Chondrocyte (in vitro differentiated cells): ENCODE measurements around the gene HS6ST2. TPM values are rescaled to one million over a fixed set of nuclear protein-coding genes. Genes with fewer than 3 reads are reported as not detected.

Source experiments
- DNase-seq: peaks from one replicate; pipeline ENCODE4 v3.0.0; 2021; ENCODE audit warnings: mixed read lengths, low spot score
- H3K27ac Mint-ChIP-seq: one replicate; pipeline ENCODE4 v1.8.0; 2021; ENCODE audit warnings: mild to moderate bottlenecking, moderate library complexity, mixed read lengths; ENCODE audit not compliant: unreplicated experiment
- H3K27me3 Mint-ChIP-seq: 2 replicates; pipeline ENCODE4 v1.8.0; 2021; ENCODE audit warnings: low read depth, mixed read lengths
- H3K36me3 Mint-ChIP-seq: 2 replicates; pipeline ENCODE4 v1.8.0; 2021; ENCODE audit warnings: low read depth, mixed read lengths
- H3K4me1 Mint-ChIP-seq: 2 replicates; pipeline ENCODE4 v1.8.0; 2021; ENCODE audit warnings: low read depth, mild to moderate bottlenecking, mixed read lengths
- H3K4me3 Mint-ChIP-seq: one replicate; pipeline ENCODE4 v1.8.0; 2021; ENCODE audit warnings: mild to moderate bottlenecking, moderate library complexity, mixed read lengths; ENCODE audit not compliant: unreplicated experiment
- H3K9me3 Mint-ChIP-seq: 2 replicates; pipeline ENCODE4 v1.8.0; 2021; ENCODE audit warnings: low read depth, mixed read lengths
- total RNA-seq: library from RNA; stranded (reverse); gene quantifications from 3 replicates; pipeline ENCODE4 v1.2.1, GENCODE V29; 2021
- TF ChIP-seq, protein P1 (sequence below): fragments of 200-600 bp; sonication (generic); IDR thresholded peaks from 2 replicates; pipeline ENCODE4 v1.5.0; 2021; ENCODE audit warnings: antibody characterized with exemption, mild to moderate bottlenecking, moderate library complexity

HS6ST2 gene
- total RNA-seq, 1 donor from 2014 or later: 1.9 TPM

DNA sequence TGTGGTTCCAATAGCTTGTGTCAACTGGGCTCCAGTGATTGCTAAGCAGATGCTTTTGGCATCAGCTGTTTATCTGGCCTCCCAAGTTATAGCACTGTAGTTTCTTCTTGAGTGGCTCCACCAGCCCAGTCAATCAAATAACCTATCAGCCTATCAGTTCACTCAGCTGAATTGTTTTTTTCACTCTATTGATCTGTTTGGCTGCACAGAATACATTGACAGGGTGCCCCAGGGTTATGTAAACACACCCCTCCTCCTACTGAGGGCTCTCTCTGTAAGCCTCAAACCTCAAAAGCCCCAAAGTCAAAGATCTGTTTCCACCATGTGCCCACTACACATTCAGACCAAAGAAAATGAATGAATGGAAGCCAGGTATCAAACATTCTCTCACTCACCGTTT lies 214.0 kb downstream of the HS6ST2 start:
- TF ChIP-seq, protein P1, sequence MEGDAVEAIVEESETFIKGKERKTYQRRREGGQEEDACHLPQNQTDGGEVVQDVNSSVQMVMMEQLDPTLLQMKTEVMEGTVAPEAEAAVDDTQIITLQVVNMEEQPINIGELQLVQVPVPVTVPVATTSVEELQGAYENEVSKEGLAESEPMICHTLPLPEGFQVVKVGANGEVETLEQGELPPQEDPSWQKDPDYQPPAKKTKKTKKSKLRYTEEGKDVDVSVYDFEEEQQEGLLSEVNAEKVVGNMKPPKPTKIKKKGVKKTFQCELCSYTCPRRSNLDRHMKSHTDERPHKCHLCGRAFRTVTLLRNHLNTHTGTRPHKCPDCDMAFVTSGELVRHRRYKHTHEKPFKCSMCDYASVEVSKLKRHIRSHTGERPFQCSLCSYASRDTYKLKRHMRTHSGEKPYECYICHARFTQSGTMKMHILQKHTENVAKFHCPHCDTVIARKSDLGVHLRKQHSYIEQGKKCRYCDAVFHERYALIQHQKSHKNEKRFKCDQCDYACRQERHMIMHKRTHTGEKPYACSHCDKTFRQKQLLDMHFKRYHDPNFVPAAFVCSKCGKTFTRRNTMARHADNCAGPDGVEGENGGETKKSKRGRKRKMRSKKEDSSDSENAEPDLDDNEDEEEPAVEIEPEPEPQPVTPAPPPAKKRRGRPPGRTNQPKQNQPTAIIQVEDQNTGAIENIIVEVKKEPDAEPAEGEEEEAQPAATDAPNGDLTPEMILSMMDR: no peak
- Mint-ChIP-seq H3K36me3 (no peaks in the 10 kb centered on the region), H3K27ac (no peak overlapping the region), H3K27me3 (no peaks in the 10 kb centered on the region), H3K4me1 (no peaks in the 10 kb centered on the region), H3K4me3 (no peak overlapping the region), H3K9me3 (no peaks in the 10 kb centered on the region)
- DNase-seq: no peak

DNA sequence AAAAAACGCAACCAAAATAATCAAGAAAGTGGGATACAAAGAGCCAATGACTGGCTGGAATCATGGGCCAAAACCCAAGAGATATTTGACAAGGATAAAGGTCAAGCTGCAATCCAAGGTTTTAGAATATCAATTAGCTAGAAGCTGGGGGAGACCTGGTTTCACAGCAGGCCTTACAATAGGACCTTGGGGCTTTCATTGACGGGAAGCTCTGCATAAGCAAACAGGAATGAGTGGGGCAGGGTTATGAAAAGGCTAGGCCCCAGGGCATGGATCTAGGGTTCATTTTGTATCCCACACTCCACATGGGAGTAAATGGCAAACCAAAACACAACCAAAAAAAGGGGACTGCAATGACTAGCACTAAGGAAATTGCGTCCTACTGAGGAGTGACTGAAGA lies 215.3 kb downstream of the HS6ST2 start:
- H3K27ac Mint-ChIP-seq: no peak overlapping the region
- H3K4me1 Mint-ChIP-seq: no peaks in the 10 kb centered on the region
- no peaks in the 10 kb centered on the region for H3K27me3 Mint-ChIP-seq

DNA sequence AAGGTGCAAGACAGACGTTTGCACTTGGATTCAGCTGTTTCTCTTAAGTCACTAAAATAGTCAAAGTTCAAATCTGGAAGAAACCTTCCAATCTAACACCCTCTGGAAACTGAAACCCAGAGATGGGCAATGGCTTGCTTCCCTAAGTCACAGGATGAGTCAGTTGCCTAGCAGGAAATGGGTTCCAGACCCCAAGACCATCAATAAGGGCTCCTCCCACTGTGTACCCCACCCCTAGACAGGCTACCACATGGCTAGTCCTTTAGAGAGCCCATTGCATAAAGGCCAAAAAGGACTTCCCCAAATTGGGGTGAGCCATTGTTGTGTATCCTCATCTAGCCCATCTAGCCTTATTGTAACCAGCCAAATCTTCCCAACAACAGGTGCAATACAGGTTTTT lies 216.2 kb downstream of the HS6ST2 start:
- DNase-seq: no peak
- Mint-ChIP-seq H3K36me3 (no peaks in the 10 kb centered on the region), H3K4me3 (no peak overlapping the region), H3K4me1 (no peaks in the 10 kb centered on the region), H3K27me3 (no peaks in the 10 kb centered on the region), H3K27ac (no peak overlapping the region), H3K9me3 (no peaks in the 10 kb centered on the region)
- TF ChIP-seq, protein P1: no peak

More for the DNA sequence above, 215.3 kb downstream of the HS6ST2 start:
- no peak for DNase-seq
- no peaks in the 10 kb centered on the region for H3K36me3 Mint-ChIP-seq
- TF ChIP-seq, protein P1: no peak
- H3K4me3 Mint-ChIP-seq: no peak overlapping the region
- H3K9me3 Mint-ChIP-seq: no peaks in the 10 kb centered on the region

DNA sequence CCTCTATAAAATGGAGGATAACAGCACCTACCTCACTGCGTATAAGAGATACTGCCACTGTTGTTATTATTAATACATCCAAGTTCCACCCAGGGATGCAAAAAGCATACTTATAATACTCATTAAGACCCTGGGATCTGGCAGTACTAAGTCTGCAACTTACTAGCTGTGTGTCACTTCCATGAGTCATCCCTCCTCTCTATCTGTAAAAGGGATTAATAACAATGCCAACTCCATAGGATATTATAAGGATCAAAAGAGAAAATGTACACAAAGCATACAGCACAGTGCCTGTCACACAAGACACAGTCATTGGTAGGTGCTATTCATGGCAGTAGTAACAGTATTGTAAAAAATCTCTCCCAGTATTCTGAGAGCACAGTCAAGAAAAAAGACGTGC lies 216.7 kb downstream of the HS6ST2 start:
- Mint-ChIP-seq H3K36me3 (no peaks in the 10 kb centered on the region), H3K4me3 (no peak overlapping the region), H3K27ac (no peak overlapping the region), H3K9me3 (no peaks in the 10 kb centered on the region), H3K27me3 (no peaks in the 10 kb centered on the region), H3K4me1 (no peaks in the 10 kb centered on the region)
- TF ChIP-seq, protein P1: no peak
- DNase-seq: no peak

DNA sequence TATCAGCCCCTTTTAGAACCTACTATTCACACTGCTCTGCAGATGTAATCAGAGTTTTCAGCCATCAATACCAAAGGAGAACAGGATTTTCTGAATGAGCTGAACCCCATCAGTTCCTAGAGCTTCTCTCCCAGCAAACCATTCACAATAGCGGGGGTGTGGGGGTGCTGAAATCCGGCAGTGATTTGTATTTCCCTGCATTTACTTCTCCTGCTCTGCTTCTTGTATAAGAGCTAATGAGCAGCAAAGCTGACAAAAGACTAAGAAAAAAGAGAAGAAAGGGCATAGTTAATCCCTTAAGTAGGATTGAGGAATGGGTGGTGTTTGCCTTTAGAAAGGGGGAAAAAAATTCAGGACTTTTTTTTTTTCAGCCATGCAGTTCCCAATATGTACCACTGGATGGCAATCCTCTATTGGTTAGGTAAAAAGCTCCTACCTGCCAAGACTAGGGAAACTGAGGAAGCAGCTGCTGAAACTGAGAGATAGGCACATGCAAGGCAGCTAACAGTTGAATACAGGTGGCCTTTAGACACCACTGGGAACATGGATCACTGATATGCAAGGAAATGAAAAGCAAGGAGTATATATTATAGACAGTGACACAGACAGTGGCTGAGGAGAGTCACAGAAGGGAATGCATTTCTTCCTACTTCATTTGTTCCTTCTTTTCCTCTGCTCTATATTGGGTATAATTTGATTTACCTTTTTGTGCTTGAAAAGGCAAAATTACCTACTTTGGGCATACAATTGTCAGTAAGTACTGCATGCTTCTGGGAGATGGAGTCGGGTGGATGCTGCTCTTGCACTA lies 217.9 kb downstream of the HS6ST2 start:
- DNase-seq: no peak
- Mint-ChIP-seq H3K27ac (no peak overlapping the region), H3K4me1 (no peaks in the 10 kb centered on the region), H3K36me3 (no peaks in the 10 kb centered on the region), H3K9me3 (no peaks in the 10 kb centered on the region), H3K27me3 (no peaks in the 10 kb centered on the region), H3K4me3 (no peak overlapping the region)
- TF ChIP-seq, protein P1: peak; percentile 89
